ENCODE measurements around the gene AIP. TPM values are rescaled to one million over a fixed set of nuclear protein-coding genes. Genes with fewer than 3 reads are reported as not detected.

AIP gene
- total RNA-seq, 1 experiment from 2014 or later: 87.8 TPM

GRCh38 chr11:67520856-67521824 lies 38.3 kb downstream of the AIP start:
- Histone ChIP-seq H3K36me3 (ENCODE audit: control insufficient read depth, insufficient read depth, low read length) (no peaks in the 10 kb centered on the region), H3K27me3 (ENCODE audit: control insufficient read depth, insufficient read depth, low read length) (no peaks in the 10 kb centered on the region), H3K4me1 (ENCODE audit: control insufficient read depth, insufficient read depth, low read length) (peaks cover 3% of the 10 kb centered on the region; the same call in 1 of the 2 replicates), H3K9me3 (ENCODE audit: control insufficient read depth, insufficient read depth, low read depth, low read length) (no peaks in the 10 kb centered on the region), H3K27ac (ENCODE audit: low read length) (no peak overlapping the region), H3K4me3 (ENCODE audit: low read depth in 2 of 2, low read length in 2 of 2) (no peak overlapping the region)
- intact Hi-C loops (cut with micrococcal nuclease; ENCODE audit: unreplicated experiment): no loop called here
- ATAC-seq: no peak
- ChIA-PET POLR2A (no interaction called here), CTCF (no interaction called here)
- no TSS peak for BruUV-seq (replicated peaks)
- DNase-seq (ENCODE audit: low read depth, low spot score): no peak
- in situ Hi-C loops (cut with HindIII; ENCODE audit: low pct_unique_long_range_greater_than_20kb, low sequenced_read_pairs): no loop called here
- TF ChIP-seq REST (IDR thresholded peaks at IDR 0.05; ENCODE audit: insufficient read depth in 1 of 2, low read depth in 2 of 2, low read length in 1 of 2) (no peak), SIN3A (IDR thresholded peaks at IDR 0.05; ENCODE audit: borderline replicate concordance, insufficient read depth, low read depth, low read length) (no peak), POLR2AphosphoS5 (IDR thresholded peaks at IDR 0.05; ENCODE audit: low read depth, low read length) (no peak), TCF7L2 (IDR thresholded peaks at IDR 0.05; ENCODE audit: low read depth, low read length) (no peak), CTCF (IDR thresholded peaks at IDR 0.05) (no peak)

- ChIA-PET POLR2A (no interaction called here), CTCF (no interaction called here)
- Histone ChIP-seq H3K4me1 (ENCODE audit: control insufficient read depth, insufficient read depth, low read length) (peaks cover 3% of the 10 kb centered on the region; the same call in 1 of the 2 replicates), H3K4me3 (ENCODE audit: low read depth in 2 of 2, low read length in 2 of 2) (no peak overlapping the region), H3K27me3 (ENCODE audit: control insufficient read depth, insufficient read depth, low read length) (no peaks in the 10 kb centered on the region), H3K9me3 (ENCODE audit: control insufficient read depth, insufficient read depth, low read depth, low read length) (no peaks in the 10 kb centered on the region), H3K36me3 (ENCODE audit: control insufficient read depth, insufficient read depth, low read length) (no peaks in the 10 kb centered on the region), H3K27ac (ENCODE audit: low read length) (no peak overlapping the region)
- DNase-seq (ENCODE audit: low read depth, low spot score) (no peak), ATAC-seq (no peak)
- in situ Hi-C loops (cut with HindIII; ENCODE audit: low pct_unique_long_range_greater_than_20kb, low sequenced_read_pairs) (no loop called here), intact Hi-C loops (cut with micrococcal nuclease; ENCODE audit: unreplicated experiment) (no loop called here)
- TF ChIP-seq TCF7L2 (IDR thresholded peaks at IDR 0.05; ENCODE audit: low read depth, low read length): no peak
- no peak for TF ChIP-seq REST (IDR thresholded peaks at IDR 0.05; ENCODE audit: insufficient read depth in 1 of 2, low read depth in 2 of 2, low read length in 1 of 2)
- TF ChIP-seq SIN3A (IDR thresholded peaks at IDR 0.05; ENCODE audit: borderline replicate concordance, insufficient read depth, low read depth, low read length): no peak
- TF ChIP-seq CTCF (IDR thresholded peaks at IDR 0.05): no peak
- no peak for TF ChIP-seq POLR2AphosphoS5 (IDR thresholded peaks at IDR 0.05; ENCODE audit: low read depth, low read length)
- BruUV-seq (replicated peaks): no TSS peak
These were observed 39.1 kb downstream of the AIP start for GRCh38 chr11:67521924-67522323.

Measured in Panc1 (cell line).